Peyer's patch (tissue), 4 donors: ENCODE data around the gene CFAP69.

ENCODE experiments used
- CTCF ChIP-seq, 6 experiments: fragments of 450-650 bp in 4 of 6; fragments of 200-600 bp in 2 of 6; sonication (generic) in 1 of 6; IDR thresholded peaks; one replicate each; pipeline ENCODE4 v1.5.1; 2017 to 2019; ENCODE audit warnings: antibody characterized with exemption in 6 of 6, mild to moderate bottlenecking in 3 of 6, moderate library complexity in 1 of 6
- POLR2A ChIP-seq, 2 donors: fragments of 450-650 bp; IDR thresholded peaks; one replicate each; pipeline ENCODE4 v1.5.1; 2017; ENCODE audit warnings: antibody characterized with exemption in 2 of 2, mild to moderate bottlenecking in 2 of 2, moderate library complexity in 2 of 2

GRCh38 chr7:90298145-90299038, 53.4 kb downstream of the CFAP69 start:
- peak in 4 of 6 experiments; percentile 44 to 62 (median 50) for TF ChIP-seq CTCF (IDR thresholded peaks at IDR 0.05)
- TF ChIP-seq POLR2A (IDR thresholded peaks at IDR 0.05), result no peak
